HepG2 (cell line): ENCODE data around the gene DPH3. TPM values are rescaled to one million over a fixed set of nuclear protein-coding genes. Genes with fewer than 3 reads are reported as not detected.

Experiments
- ATAC-seq: fragments of 200-7000 bp; cut with Tn5 transposase; 3 replicates; pipeline ENCODE4 v1.9.1; 2020; ENCODE audit warnings: mild to moderate bottlenecking, moderate library complexity
- BruUV-seq: library from RNA; stranded (reverse); fragments of 400-500 nt; replicated peaks from 2 replicates; lab custom pipeline; 2021; lab: Mats Ljungman, UMichigan
- CTCF ChIA-PET: fragments of 300-600 bp; formaldehyde crosslinking; extraction: SDS; loops from one replicate; lab custom pipeline; 2021; ENCODE audit warnings: low total read pairs, inconsistent platforms, low intra/inter-chr PET ratio; lab: Yijun Ruan, JAX
- POLR2A ChIA-PET: fragments of 350-600 bp; sonication (Branson Sonifier 250); formaldehyde crosslinking; loops from one replicate; lab custom pipeline; 2020; ENCODE audit warnings: antibody characterized with exemption, inconsistent platforms; lab: Yijun Ruan, JAX
- DNase-seq: peaks from one replicate; pipeline ENCODE4 v3.0.0-alpha.2; 2015; ENCODE audit warnings: low spot score
- FAIRE-seq: peaks from 3 replicates; lab custom pipeline; 2011; peaks lifted over from hg19 to GRCh38; lab: Jason Lieb, UNC
- H2AFZ ChIP-seq: one replicate; pipeline ENCODE4 v1.6.1; 2011; ENCODE audit warnings: low read length, inconsistent platforms
- H3K27ac ChIP-seq: fragments of 300-600 bp; 3 replicates; pipeline ENCODE4 v1.8.0; 2011; ENCODE audit warnings: mixed run types, mild to moderate bottlenecking, mixed read lengths, low read length, inconsistent platforms; ENCODE audit not compliant: insufficient read depth; ENCODE audit errors: extremely low read length
- H3K27me3 ChIP-seq, 2 experiments: fragments of 200-600 bp in 1 of 2; 2 replicates in 1 of 2; 3 replicates in 1 of 2; pipeline versions ENCODE4 v1.6.0 to v1.8.0; 2011; ENCODE audit warnings: low read length in 2 of 2, mild to moderate bottlenecking in 2 of 2, moderate library complexity in 2 of 2, inconsistent platforms in 1 of 2; ENCODE audit not compliant: insufficient read depth in 2 of 2, control insufficient read depth in 1 of 2
- H3K36me3 ChIP-seq, 2 experiments: fragments of 200-600 bp in 1 of 2; replicated peaks in 1 of 2; 2 replicates in 1 of 2; 3 replicates in 1 of 2; pipeline versions ENCODE4 v1.5.1 to v1.8.0; 2011; ENCODE audit warnings: low read length in 2 of 2, inconsistent platforms in 1 of 2; ENCODE audit not compliant: insufficient read depth in 2 of 2, control insufficient read depth in 1 of 2
- H3K4me1 ChIP-seq: 2 replicates; pipeline ENCODE4 v1.5.1; 2012; ENCODE audit warnings: low read length, inconsistent platforms; ENCODE audit not compliant: insufficient read depth
- H3K4me2 ChIP-seq: 2 replicates; pipeline ENCODE4 v1.6.0; 2011; ENCODE audit warnings: low read depth, low read length, inconsistent platforms
- H3K4me3 ChIP-seq, 3 experiments: fragments of 200-600 bp in 1 of 3; sonication (generic), shearing (Covaris generic) in 1 of 3; replicated peaks in 1 of 3; 2 replicates each; pipeline ENCODE4 v1.5.1; 2011 to 2016; ENCODE audit warnings: low read length in 3 of 3, inconsistent platforms in 2 of 3, low read depth in 2 of 3, mild to moderate bottlenecking in 2 of 3, control low read depth in 1 of 3, mixed read lengths in 1 of 3; ENCODE audit not compliant: insufficient read depth in 1 of 3
- H3K79me2 ChIP-seq: one replicate; pipeline ENCODE4 v1.6.1; 2011; ENCODE audit warnings: low read length, inconsistent platforms; ENCODE audit not compliant: insufficient read depth
- H3K9ac ChIP-seq: 2 replicates; pipeline ENCODE4 v1.6.0; 2011; ENCODE audit warnings: mild to moderate bottlenecking, low read depth, low read length, inconsistent platforms; ENCODE audit not compliant: insufficient read depth
- H3K9me3 ChIP-seq: 2 replicates; pipeline ENCODE4 v1.5.1; 2012; ENCODE audit warnings: mild to moderate bottlenecking, low read length
- H4K20me1 ChIP-seq: 2 replicates; pipeline ENCODE4 v1.6.0; 2011; ENCODE audit warnings: inconsistent platforms, mild to moderate bottlenecking, low read length, moderate library complexity; ENCODE audit not compliant: insufficient read depth
- CHCHD3 ChIP-seq: sonication (generic); formaldehyde crosslinking; IDR thresholded peaks from 2 replicates; pipeline ENCODE4 v1.8.0; 2022; ENCODE audit warnings: mild to moderate bottlenecking, missing genetic modification reagents, moderate library complexity
- GMEB1 ChIP-seq: sonication (generic); formaldehyde crosslinking; IDR thresholded peaks from 2 replicates; pipeline ENCODE4 v1.5.1; 2020; ENCODE audit warnings: missing genetic modification reagents, mild to moderate bottlenecking, borderline replicate concordance
- HNRNPLL ChIP-seq: fragments of 200-400 bp; formaldehyde crosslinking; IDR thresholded peaks from 2 replicates; pipeline ENCODE4 v1.6.1; 2017; ENCODE audit warnings: mild to moderate bottlenecking, low read depth, low read length; ENCODE audit not compliant: poor library complexity, severe bottlenecking
- IKZF5 ChIP-seq: IDR thresholded peaks from 2 replicates; pipeline ENCODE4 v1.6.1; 2018; ENCODE audit warnings: missing genetic modification reagents, mild to moderate bottlenecking, missing compliant biosample characterization
- MLLT10 ChIP-seq: sonication (generic); formaldehyde crosslinking; IDR thresholded peaks from 2 replicates; pipeline ENCODE4 v1.4.0; 2020; ENCODE audit warnings: missing genetic modification reagents
- NFIC ChIP-seq: IDR thresholded peaks from 2 replicates; pipeline ENCODE4 v1.6.1; 2012; ENCODE audit warnings: mild to moderate bottlenecking, low read length, inconsistent platforms
- ZNF30 ChIP-seq: sonication (generic); formaldehyde crosslinking; IDR thresholded peaks from 2 replicates; pipeline ENCODE4 v1.5.0; 2020; ENCODE audit warnings: mild to moderate bottlenecking, missing genetic modification reagents
- ZNF335 ChIP-seq: sonication (generic); formaldehyde crosslinking; IDR thresholded peaks from 2 replicates; pipeline ENCODE4 v1.4.0; 2020; ENCODE audit warnings: missing genetic modification reagents
- WGBS: methylation state at CpG from one replicate; pipeline ENCODE4 v1.1.6; 2017; ENCODE audit warnings: low lambda C conversion rate; 5-methylcytosine and 5-hydroxymethylcytosine counted together
- in situ Hi-C: cut with HindIII; loops from 2 replicates; pipeline ENCODE4 v1.10.0; 2017; ENCODE audit warnings: low pct_unique_long_range_greater_than_20kb; ENCODE audit not compliant: extremely low pct_ligation_motif_present
- intact Hi-C: fragments of 100-400 bp; cut with micrococcal nuclease; formaldehyde crosslinking; loops from one replicate; pipeline ENCODE4 v1.10.0; 2022; ENCODE audit not compliant: unreplicated experiment
- polyA plus RNA-seq, 8 experiments: library from polyadenylated mRNA; depleted of rRNA in 3 of 8; stranded (reverse) in 7 of 8; unstranded in 1 of 8; fragments of >200 nt; fragmentation: Illumina TruSeq in 4 of 8; extraction: Trizol in 4 of 8; gene quantifications; 2 replicates each; pipeline versions ENCODE4 v1.2.1 to v1.2.3, GENCODE V29; 2011 to 2016; ENCODE audit warnings: low read depth in 4 of 8, missing spikeins in 1 of 8, mixed read lengths in 1 of 8; ENCODE audit not compliant: insufficient read depth in 1 of 8
- total RNA-seq, 5 experiments: library from RNA; depleted of rRNA; stranded (reverse); fragments of >200 nt; fragmentation: Illumina TruSeq; extraction: Trizol; gene quantifications; 2 replicates each; pipeline ENCODE4 v1.2.3, GENCODE V29; 2016; ENCODE audit warnings: low read depth in 1 of 5

The DPH3 gene
- total and polyA plus RNA-seq, 2 of the 13 experiments (the other 11 are each of a cell fraction or from before 2014, with no cell fraction given) = 18.3 to 21.6 TPM

- TF ChIP-seq ZNF335 (CRISPR knock-in tag) (no peak), MLLT10 (CRISPR knock-in tag) (no peak), HNRNPLL (no peak), CHCHD3 (CRISPR knock-in tag) (no peak), IKZF5 (CRISPR knock-in tag) (no peak), ZNF30 (CRISPR knock-in tag) (no peak), NFIC (no peak), GMEB1 (CRISPR knock-in tag) (no peak)
- in situ Hi-C loops (loop anchor here (25.0 kb wide), 1 partner anchor 607 kb away; no protein-coding TSS in a partner anchor), intact Hi-C loops (loop anchor here (10.0 kb wide), 2 partner anchors 429 to 639 kb away; partner anchors contain the start of genes BTD and HACL1)
- peaks cover 21% of the 10 kb centered on the region for H3K4me1 ChIP-seq
- ChIA-PET POLR2A (interaction anchor here (1.5 to 2.8 kb wide), 2 partner anchors 8 to 21 kb away, joined by 4 to 11 read pairs; partner anchors contain the start of genes DPH3 and OXNAD1), CTCF (no interaction called here)
- BruUV-seq = no TSS peak
- FAIRE-seq (no peak), ATAC-seq (no peak), DNase-seq (no peak)
- H3K9me3 ChIP-seq = no peaks in the 10 kb centered on the region
- H3K79me2 ChIP-seq = no peaks in the 10 kb centered on the region
- no peaks in the 10 kb centered on the region for H3K36me3 ChIP-seq
- no peak overlapping the region for H3K27ac ChIP-seq
- no peak overlapping the region for H3K9ac ChIP-seq
- 4% methylated on average over 6 of the region's 9 CpGs for WGBS
- no peaks in the 10 kb centered on the region for H4K20me1 ChIP-seq
- H3K4me3 ChIP-seq = no peak overlapping the region
- no peak overlapping the region for H2AFZ ChIP-seq
- peaks cover 1 to 15% of the 10 kb centered on the region in 2 experiments; a peak in 2 of 5 replicates for H3K27me3 ChIP-seq
- H3K4me2 ChIP-seq = no peak overlapping the region
These were observed 20.8 kb downstream of the DPH3 start for GRCh38 chr3:16243706-16244490.
